ENCODE results near the gene DDAH1.

GRCh38 chr1:85438353-85438752, 26.6 kb downstream of the DDAH1 start:
- no peak for TF ChIP-seq CTCF (IDR thresholded peaks at IDR 0.05; ENCODE audit: extremely low read depth in 1 of 2, insufficient read depth in 1 of 2, low read depth in 1 of 2, low read length in 2 of 2)
- no peak for TF ChIP-seq JUN (IDR thresholded peaks at IDR 0.05; ENCODE audit: borderline replicate concordance, insufficient read depth, insufficient read length, low read depth)
- no peak for TF ChIP-seq POLR2AphosphoS5 (IDR thresholded peaks at IDR 0.05; ENCODE audit: insufficient read depth, low read depth, low read length)
